Putamen (tissue), 1 donor: ENCODE data around the gene TDRD5.

ENCODE experiments used
- DNase-seq: peaks from one replicate; pipeline ENCODE4 v3.0.0-alpha.2; 2016; ENCODE audit warnings: low spot score

The TDRD5 gene

GRCh38 chr1:179591592-179592580 lies at the start of gene TDRD5:
Gene TDRD5, plus strand, starts transcription at chr1:179591832. Its CDS starts 784 bp downstream, at chr1:179592616.
- no peak for DNase-seq

GRCh38 chr1:179545321-179545720 lies 46.3 kb upstream of the TDRD5 start:
- DNase-seq: no peak

GRCh38 chr1:179547021-179547535 lies 44.6 kb upstream of the TDRD5 start:
- peak; percentile 22 for DNase-seq

- DNase-seq: no peak
Observed at GRCh38 chr1:179548666-179549367, 42.8 kb upstream of the TDRD5 start.

- DNase-seq: no peak
Observed at GRCh38 chr1:179549368-179549700, 42.3 kb upstream of the TDRD5 start.

- DNase-seq: no peak
Observed at GRCh38 chr1:179550746-179551682, 40.6 kb upstream of the TDRD5 start.

- DNase-seq: no peak
Observed at GRCh38 chr1:179554427-179554826, 37.2 kb upstream of the TDRD5 start.

- no peak for DNase-seq
Observed at GRCh38 chr1:179558078-179558477, 33.6 kb upstream of the TDRD5 start.

GRCh38 chr1:179575497-179576314 lies 15.9 kb upstream of the TDRD5 start, which contains the start of gene NPHS2:
Gene NPHS2, minus strand, starts transcription at chr1:179575948. Its CDS starts 84 bp downstream, at chr1:179575864.
- no peak for DNase-seq

- DNase-seq: no peak
Observed at GRCh38 chr1:179576509-179576908, 15.1 kb upstream of the TDRD5 start.

- DNase-seq: no peak
Observed at GRCh38 chr1:179583771-179584320, 7.8 kb upstream of the TDRD5 start.

GRCh38 chr1:179586107-179586823 lies 5.4 kb upstream of the TDRD5 start:
- DNase-seq: no peak

- DNase-seq: no peak
Observed at GRCh38 chr1:179587336-179587735, 4.3 kb upstream of the TDRD5 start.

- no peak for DNase-seq
Observed at GRCh38 chr1:179588425-179589024, 3.1 kb upstream of the TDRD5 start.

- no peak for DNase-seq
Observed at GRCh38 chr1:179589509-179589908, 2.1 kb upstream of the TDRD5 start.

- DNase-seq: no peak
Observed at GRCh38 chr1:179590671-179591070, 961 bp upstream of the TDRD5 start.

- DNase-seq: no peak
Observed at GRCh38 chr1:179591253-179591591, 410 bp upstream of the TDRD5 start.

- no peak for DNase-seq
Observed at GRCh38 chr1:179598631-179599030, 7.0 kb downstream of the TDRD5 start.

GRCh38 chr1:179599623-179600249 lies 8.1 kb downstream of the TDRD5 start:
- DNase-seq: no peak
